OCI-LY1 (cell line): ENCODE data around the gene RNF183.

Experiments
- H2AFZ ChIP-seq: fragments of 200-600 bp; sonication (generic), shearing (Covaris generic); 2 replicates; pipeline ENCODE4 v1.6.0; 2014; ENCODE audit warnings: antibody characterized with exemption, mild to moderate bottlenecking, low read length
- H3F3A ChIP-seq: fragments of 200-600 bp; sonication (generic), shearing (Covaris generic); 2 replicates; pipeline ENCODE4 v1.6.0; 2014; ENCODE audit warnings: mild to moderate bottlenecking, antibody characterized with exemption, low read length, moderate library complexity; ENCODE audit not compliant: insufficient read depth
- H3K27ac ChIP-seq: fragments of 200-600 bp; sonication (generic); 2 replicates; pipeline ENCODE4 v1.5.1; 2014; ENCODE audit warnings: low read length, mixed run types, mild to moderate bottlenecking, low read depth; ENCODE audit not compliant: poor library complexity, severe bottlenecking
- H3K27me3 ChIP-seq: fragments of 200-600 bp; sonication (generic); 2 replicates; pipeline ENCODE4 v1.6.0; 2014; ENCODE audit warnings: antibody characterized with exemption, mild to moderate bottlenecking, low read length, moderate library complexity; ENCODE audit not compliant: insufficient read depth
- H3K36me3 ChIP-seq: fragments of 200-600 bp; sonication (generic); 2 replicates; pipeline ENCODE4 v1.6.1; 2014; ENCODE audit warnings: mild to moderate bottlenecking, antibody characterized with exemption, low read length, moderate library complexity, mixed read lengths; ENCODE audit not compliant: insufficient read depth
- H3K4me1 ChIP-seq: fragments of 200-600 bp; sonication (generic); 2 replicates; pipeline ENCODE4 v1.5.1; 2014; ENCODE audit warnings: mild to moderate bottlenecking, low read length, moderate library complexity; ENCODE audit not compliant: insufficient read depth, severe bottlenecking
- H3K4me2 ChIP-seq: fragments of 200-600 bp; sonication (generic), shearing (Covaris generic); 2 replicates; pipeline ENCODE4 v1.6.1; 2014; ENCODE audit warnings: low read length
- H3K4me3 ChIP-seq: fragments of 200-600 bp; sonication (generic); 2 replicates; pipeline ENCODE4 v1.5.1; 2014; ENCODE audit warnings: low read length, low read depth, mild to moderate bottlenecking, mixed read lengths; ENCODE audit not compliant: poor library complexity, severe bottlenecking
- H3K79me2 ChIP-seq: fragments of 200-600 bp; shearing (Covaris generic); 2 replicates; pipeline ENCODE4 v1.6.1; 2016; ENCODE audit warnings: mixed run types, low read length, mixed read lengths; ENCODE audit not compliant: insufficient read depth
- H3K9ac ChIP-seq: fragments of 200-600 bp; sonication (generic), shearing (Covaris generic); 2 replicates; pipeline ENCODE4 v1.6.1; 2014; ENCODE audit warnings: mild to moderate bottlenecking, low read length, mixed read lengths
- H3K9me2 ChIP-seq: fragments of 200-600 bp; sonication (generic), shearing (Covaris generic); 2 replicates; pipeline ENCODE4 v1.6.1; 2014; ENCODE audit warnings: low read depth, mild to moderate bottlenecking, low read length, mixed read lengths
- H3K9me3 ChIP-seq: fragments of 200-600 bp; shearing (Covaris generic); 2 replicates; pipeline ENCODE4 v1.6.1; 2014; ENCODE audit warnings: low read length, mixed read lengths
- H4K20me1 ChIP-seq: fragments of 200-600 bp; sonication (generic), shearing (Covaris generic); 2 replicates; pipeline ENCODE4 v1.6.0; 2016; ENCODE audit warnings: mild to moderate bottlenecking, low read length; ENCODE audit not compliant: insufficient read depth
- CTCF ChIP-seq: fragments of 200-600 bp; sonication (generic), shearing (Covaris generic); IDR thresholded peaks from 2 replicates; pipeline ENCODE4 v1.5.1; 2017; ENCODE audit warnings: mild to moderate bottlenecking, antibody characterized with exemption, low read length, moderate library complexity, mixed read lengths
- EZH2 ChIP-seq: fragments of 200-600 bp; sonication (generic), shearing (Covaris generic); IDR thresholded peaks from 2 replicates; pipeline ENCODE4 v1.8.0; 2017; ENCODE audit warnings: borderline replicate concordance, mixed run types, mild to moderate bottlenecking, antibody characterized with exemption, low read length, moderate library complexity, mixed read lengths

The RNF183 gene

GRCh38 chr9:113278840-113279239, 24.3 kb downstream of the RNF183 start:
- H2AFZ ChIP-seq = no peak overlapping the region
- no peaks in the 10 kb centered on the region for H3K27me3 ChIP-seq
- H3K27ac ChIP-seq = no peak overlapping the region
- H3K79me2 ChIP-seq = peaks cover 9% of the 10 kb centered on the region
- no peaks in the 10 kb centered on the region for H4K20me1 ChIP-seq
- H3F3A ChIP-seq = no peaks in the 10 kb centered on the region
- H3K9me3 ChIP-seq = no peaks in the 10 kb centered on the region
- H3K4me3 ChIP-seq = no peak overlapping the region
- no peak overlapping the region for H3K4me2 ChIP-seq
- peaks cover 15% of the 10 kb centered on the region for H3K4me1 ChIP-seq
- H3K9ac ChIP-seq = no peak overlapping the region
- no peak for TF ChIP-seq EZH2
- TF ChIP-seq CTCF = no peak
- no peaks in the 10 kb centered on the region for H3K9me2 ChIP-seq
- peaks cover 68% of the 10 kb centered on the region for H3K36me3 ChIP-seq

GRCh38 chr9:113275157-113276131, 27.7 kb downstream of the RNF183 start, which contains the start of the genes CDC26 and PRPF4:
Gene CDC26 (minus strand): TSS chr9:113275572. CDS start chr9:113272507, 3,065 bp downstream.
Gene PRPF4 (plus strand): TSS chr9:113275658. CDS start chr9:113275744, 86 bp downstream.
- H3K27me3 ChIP-seq = no peaks in the 10 kb centered on the region
- peak within 1 kb of the TSS; percentile 63 for H3K27ac ChIP-seq
- H3K9ac ChIP-seq = peak within 1 kb of the TSS; percentile 86
- peaks cover 64% of the 10 kb centered on the region for H3K36me3 ChIP-seq
- H2AFZ ChIP-seq = 0 out of 2 replicates have a peak within 1 kb of the TSS, but pooled peaks have one; percentile 15
- peak within 1 kb of the TSS; percentile 97 for H3K4me3 ChIP-seq
- no peak for TF ChIP-seq EZH2
- TF ChIP-seq CTCF = no peak
- H3K4me1 ChIP-seq = peaks cover 15% of the 10 kb centered on the region
- H3K4me2 ChIP-seq = peak within 1 kb of the TSS; percentile 86
- no peaks in the 10 kb centered on the region for H4K20me1 ChIP-seq
- H3K79me2 ChIP-seq = peaks cover 9% of the 10 kb centered on the region
- no peaks in the 10 kb centered on the region for H3F3A ChIP-seq
- no peaks in the 10 kb centered on the region for H3K9me2 ChIP-seq
- no peaks in the 10 kb centered on the region for H3K9me3 ChIP-seq

GRCh38 chr9:113274474-113275156, 28.6 kb downstream of the RNF183 start:
- no peaks in the 10 kb centered on the region for H3F3A ChIP-seq
- H3K4me2 ChIP-seq = peak overlapping the region; percentile 86
- peak overlapping the region; percentile 63 for H3K27ac ChIP-seq
- H3K27me3 ChIP-seq = no peaks in the 10 kb centered on the region
- peaks cover 63% of the 10 kb centered on the region for H3K36me3 ChIP-seq
- peak overlapping the region; percentile 86 for H3K9ac ChIP-seq
- no peaks in the 10 kb centered on the region for H3K9me2 ChIP-seq
- peaks cover 9% of the 10 kb centered on the region for H3K79me2 ChIP-seq
- peaks cover 15% of the 10 kb centered on the region for H3K4me1 ChIP-seq
- TF ChIP-seq CTCF (peak; percentile 74), EZH2 (no peak)
- H4K20me1 ChIP-seq = no peaks in the 10 kb centered on the region
- H2AFZ ChIP-seq = 0 out of 2 replicates have a peak overlapping the region, but pooled peaks have one; percentile 6
- H3K4me3 ChIP-seq = peak overlapping the region; percentile 97
- no peaks in the 10 kb centered on the region for H3K9me3 ChIP-seq
